ENCODE results near the gene NCAPD2.
A peak's percentile ranks its signal among the peaks of the same experiment; 100 is the strongest.

The NCAPD2 gene

DNA sequence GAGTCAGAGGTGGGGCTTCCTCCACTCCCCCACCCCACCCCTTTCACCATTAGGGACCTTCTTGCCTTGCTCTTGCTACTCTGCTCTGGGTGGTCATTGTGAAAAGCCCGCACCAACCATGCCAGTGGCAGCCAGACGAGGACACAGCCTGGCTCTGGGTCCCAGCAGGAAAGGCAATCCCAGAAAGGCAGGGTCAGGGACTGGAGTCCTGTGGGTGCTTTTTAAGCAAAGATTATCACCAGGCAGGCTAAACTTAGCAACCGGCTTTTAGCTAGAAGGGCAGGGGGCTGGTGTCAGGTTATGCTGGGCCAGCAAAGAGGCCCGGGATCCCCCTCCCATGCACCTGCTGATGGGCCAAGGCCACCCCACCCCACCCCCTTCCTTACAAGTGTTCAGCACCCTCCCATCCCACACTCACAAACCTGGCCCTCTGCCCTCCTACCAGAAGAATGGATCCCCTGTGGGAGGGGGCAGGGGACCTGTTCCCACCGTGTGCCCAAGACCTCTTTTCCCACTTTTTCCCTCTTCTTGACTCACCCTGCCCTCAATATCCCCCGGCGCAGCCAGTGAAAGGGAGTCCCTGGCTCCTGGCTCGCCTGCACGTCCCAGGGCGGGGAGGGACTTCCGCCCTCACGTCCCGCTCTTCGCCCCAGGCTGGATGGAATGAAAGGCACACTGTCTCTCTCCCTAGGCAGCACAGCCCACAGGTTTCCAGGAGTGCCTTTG lies 39.2 kb downstream of the NCAPD2 start:
- CTCF ChIA-PET, result interaction anchor here (1.0 to 3.2 kb wide), 7 partner anchors 9 to 110 kb away, joined by 3 to 13 read pairs (median 4); partner anchors contain the start of genes NOP2 and TAPBPL
- DNase-seq (ENCODE audit: extremely low spot score), result peak; percentile 67
- TF ChIP-seq, protein P1, sequence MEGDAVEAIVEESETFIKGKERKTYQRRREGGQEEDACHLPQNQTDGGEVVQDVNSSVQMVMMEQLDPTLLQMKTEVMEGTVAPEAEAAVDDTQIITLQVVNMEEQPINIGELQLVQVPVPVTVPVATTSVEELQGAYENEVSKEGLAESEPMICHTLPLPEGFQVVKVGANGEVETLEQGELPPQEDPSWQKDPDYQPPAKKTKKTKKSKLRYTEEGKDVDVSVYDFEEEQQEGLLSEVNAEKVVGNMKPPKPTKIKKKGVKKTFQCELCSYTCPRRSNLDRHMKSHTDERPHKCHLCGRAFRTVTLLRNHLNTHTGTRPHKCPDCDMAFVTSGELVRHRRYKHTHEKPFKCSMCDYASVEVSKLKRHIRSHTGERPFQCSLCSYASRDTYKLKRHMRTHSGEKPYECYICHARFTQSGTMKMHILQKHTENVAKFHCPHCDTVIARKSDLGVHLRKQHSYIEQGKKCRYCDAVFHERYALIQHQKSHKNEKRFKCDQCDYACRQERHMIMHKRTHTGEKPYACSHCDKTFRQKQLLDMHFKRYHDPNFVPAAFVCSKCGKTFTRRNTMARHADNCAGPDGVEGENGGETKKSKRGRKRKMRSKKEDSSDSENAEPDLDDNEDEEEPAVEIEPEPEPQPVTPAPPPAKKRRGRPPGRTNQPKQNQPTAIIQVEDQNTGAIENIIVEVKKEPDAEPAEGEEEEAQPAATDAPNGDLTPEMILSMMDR (IDR thresholded peaks at IDR 0.05; ENCODE audit: control extremely low read depth, extremely low read depth, low read depth, missing control alignments), result no peak
- POLR2A ChIA-PET, result interaction anchor here (0.6 to 2.6 kb wide), 3 partner anchors 62 to 98 kb away, joined by 4 to 21 read pairs (median 7); partner anchors contain the start of gene VAMP1

DNA sequence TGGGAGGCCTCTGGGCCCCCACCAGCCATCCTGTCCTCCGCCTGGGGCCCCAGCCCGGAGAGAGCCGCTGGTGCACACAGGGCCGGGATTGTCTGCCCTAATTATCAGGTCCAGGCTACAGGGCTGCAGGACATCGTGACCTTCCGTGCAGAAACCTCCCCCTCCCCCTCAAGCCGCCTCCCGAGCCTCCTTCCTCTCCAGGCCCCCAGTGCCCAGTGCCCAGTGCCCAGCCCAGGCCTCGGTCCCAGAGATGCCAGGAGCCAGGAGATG lies 39.7 kb downstream of the NCAPD2 start:
- no peak for DNase-seq (ENCODE audit: extremely low spot score)
- ChIA-PET CTCF (interaction anchor here (0.6 to 11.4 kb wide), 4 partner anchors 25 to 110 kb away, joined by 3 to 280 read pairs (median 5); partner anchors contain the start of genes IFFO1 and NOP2), POLR2A (interaction anchor here (0.5 to 1.6 kb wide), 45 partner anchors 7 to 499 kb away, joined by 3 to 16 read pairs (median 5); partner anchors contain the start of genes CD4, CDCA3, COPS7A and LPAR5)
- TF ChIP-seq, protein P1 (IDR thresholded peaks at IDR 0.05; ENCODE audit: control extremely low read depth, extremely low read depth, low read depth, missing control alignments), result no peak

DNA sequence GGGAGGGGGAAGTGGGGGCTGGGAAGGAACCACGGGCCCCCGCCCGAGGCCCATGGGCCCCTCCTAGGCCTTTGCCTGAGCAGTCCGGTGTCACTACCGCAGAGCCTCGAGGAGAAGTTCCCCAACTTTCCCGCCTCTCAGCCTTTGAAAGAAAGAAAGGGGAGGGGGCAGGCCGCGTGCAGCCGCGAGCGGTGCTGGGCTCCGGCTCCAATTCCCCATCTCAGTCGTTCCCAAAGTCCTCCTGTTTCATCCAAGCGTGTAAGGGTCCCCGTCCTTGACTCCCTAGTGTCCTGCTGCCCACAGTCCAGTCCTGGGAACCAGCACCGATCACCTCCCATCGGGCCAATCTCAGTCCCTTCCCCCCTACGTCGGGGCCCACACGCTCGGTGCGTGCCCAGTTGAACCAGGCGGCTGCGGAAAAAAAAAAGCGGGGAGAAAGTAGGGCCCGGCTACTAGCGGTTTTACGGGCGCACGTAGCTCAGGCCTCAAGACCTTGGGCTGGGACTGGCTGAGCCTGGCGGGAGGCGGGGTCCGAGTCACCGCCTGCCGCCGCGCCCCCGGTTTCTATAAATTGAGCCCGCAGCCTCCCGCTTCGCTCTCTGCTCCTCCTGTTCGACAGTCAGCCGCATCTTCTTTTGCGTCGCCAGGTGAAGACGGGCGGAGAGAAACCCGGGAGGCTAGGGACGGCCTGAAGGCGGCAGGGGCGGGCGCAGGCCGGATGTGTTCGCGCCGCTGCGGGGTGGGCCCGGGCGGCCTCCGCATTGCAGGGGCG lies 40.2 kb downstream of the NCAPD2 start, which contains the start of gene GAPDH:
TSS of gene GAPDH (plus strand) at position 595 of the 772 bp plus-strand sequence. CDS start 316 bp downstream, outside the sequence.
- TF ChIP-seq, protein P1 (IDR thresholded peaks at IDR 0.05; ENCODE audit: control extremely low read depth, extremely low read depth, low read depth, missing control alignments), result no peak

DNA sequence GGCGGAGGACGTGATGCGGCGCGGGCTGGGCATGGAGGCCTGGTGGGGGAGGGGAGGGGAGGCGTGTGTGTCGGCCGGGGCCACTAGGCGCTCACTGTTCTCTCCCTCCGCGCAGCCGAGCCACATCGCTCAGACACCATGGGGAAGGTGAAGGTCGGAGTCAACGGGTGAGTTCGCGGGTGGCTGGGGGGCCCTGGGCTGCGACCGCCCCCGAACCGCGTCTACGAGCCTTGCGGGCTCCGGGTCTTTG lies 40.7 kb downstream of the NCAPD2 start:
- DNase-seq (ENCODE audit: extremely low spot score), result no peak
- POLR2A ChIA-PET, result interaction anchor here (0.6 to 1.6 kb wide), 20 partner anchors 12 to 409 kb away, joined by 3 to 16 read pairs (median 5); partner anchors contain the start of genes C12orf57, CDCA3, COPS7A and MRPL51
- CTCF ChIA-PET, result interaction anchor here (1.1 to 11.4 kb wide), 2 partner anchors 24 to 231 kb away, joined by 3 to 280 read pairs; partner anchors contain the start of genes IFFO1, NOP2 and PTMS
- TF ChIP-seq, protein P1 (IDR thresholded peaks at IDR 0.05; ENCODE audit: control extremely low read depth, extremely low read depth, low read depth, missing control alignments), result no peak

More for the DNA sequence above, 40.2 kb downstream of the NCAPD2 start, which contains the start of gene GAPDH:
- peak; percentile 95 for DNase-seq (ENCODE audit: extremely low spot score)
- CTCF ChIA-PET, result interaction anchor here (0.6 to 11.4 kb wide), 3 partner anchors 25 to 232 kb away, joined by 3 to 280 read pairs (median 4); partner anchors contain the start of genes IFFO1, NOP2 and PTMS
- POLR2A ChIA-PET, result interaction anchor here (0.5 to 1.6 kb wide), 48 partner anchors 8 to 500 kb away, joined by 3 to 16 read pairs (median 4); partner anchors contain the start of genes C12orf57, CD4, CDCA3 and COPS7A

DNA sequence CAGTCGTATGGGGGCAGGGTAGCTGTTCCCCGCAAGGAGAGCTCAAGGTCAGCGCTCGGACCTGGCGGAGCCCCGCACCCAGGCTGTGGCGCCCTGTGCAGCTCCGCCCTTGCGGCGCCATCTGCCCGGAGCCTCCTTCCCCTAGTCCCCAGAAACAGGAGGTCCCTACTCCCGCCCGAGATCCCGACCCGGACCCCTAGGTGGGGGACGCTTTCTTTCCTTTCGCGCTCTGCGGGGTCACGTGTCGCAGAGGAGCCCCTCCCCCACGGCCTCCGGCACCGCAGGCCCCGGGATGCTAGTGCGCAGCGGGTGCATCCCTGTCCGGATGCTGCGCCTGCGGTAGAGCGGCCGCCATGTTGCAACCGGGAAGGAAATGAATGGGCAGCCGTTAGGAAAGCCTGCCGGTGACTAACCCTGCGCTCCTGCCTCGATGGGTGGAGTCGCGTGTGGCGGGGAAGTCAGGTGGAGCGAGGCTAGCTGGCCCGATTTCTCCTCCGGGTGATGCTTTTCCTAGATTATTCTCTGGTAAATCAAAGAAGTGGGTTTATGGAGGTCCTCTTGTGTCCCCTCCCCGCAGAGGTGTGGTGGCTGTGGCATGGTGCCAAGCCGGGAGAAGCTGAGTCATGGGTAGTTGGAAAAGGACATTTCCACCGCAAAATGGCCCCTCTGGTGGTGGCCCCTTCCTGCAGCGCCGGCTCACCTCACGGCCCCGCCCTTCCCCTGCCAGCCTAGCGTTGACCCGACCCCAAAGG lies 41.2 kb downstream of the NCAPD2 start:
- ChIA-PET POLR2A (interaction anchor here (0.6 to 1.6 kb wide), 17 partner anchors 12 to 316 kb away, joined by 3 to 16 read pairs (median 6); partner anchors contain the start of genes CDCA3, COPS7A, MRPL51 and NOP2), CTCF (interaction anchor here (0.8 to 11.4 kb wide), 6 partner anchors 20 to 231 kb away, joined by 3 to 280 read pairs (median 4); partner anchors contain the start of genes IFFO1, NOP2, PTMS and VAMP1)
- TF ChIP-seq, protein P1 (IDR thresholded peaks at IDR 0.05; ENCODE audit: control extremely low read depth, extremely low read depth, low read depth, missing control alignments), result no peak
- peak; percentile 53 for DNase-seq (ENCODE audit: extremely low spot score)

All from GM10248 (cell line).